IMR-90 (cell line): ENCODE results near the gene STXBP2.

Experiments
- BHLHE40 ChIP-seq: fragments of 150-350 bp; IDR thresholded peaks from 2 replicates; pipeline ENCODE4 v1.6.1; 2016; ENCODE audit warnings: mild to moderate bottlenecking, low read depth, low read length
- CEBPB ChIP-seq: IDR thresholded peaks from 2 replicates; pipeline ENCODE4 v1.6.1; 2012; ENCODE audit warnings: low read depth, low read length, improper control_type of control experiment
- CHD1 ChIP-seq: IDR thresholded peaks from 2 replicates; pipeline ENCODE4 v1.6.1; 2012; ENCODE audit warnings: low read depth, low read length, improper control_type of control experiment
- CTCF ChIP-seq: conservative IDR thresholded peaks from 2 replicates; pipeline ENCODE4 v1.5.1; 2012; ENCODE audit warnings: mild to moderate bottlenecking, low read depth, low read length, improper control_type of control experiment
- FOS ChIP-seq: fragments of 150-350 bp; IDR thresholded peaks from 2 replicates; pipeline ENCODE4 v1.6.1; 2016; ENCODE audit warnings: low read depth, low read length
- POLR2A ChIP-seq: IDR thresholded peaks from 2 replicates; pipeline ENCODE4 v1.6.1; 2012; ENCODE audit warnings: mild to moderate bottlenecking, low read depth, low read length
- RAD21 ChIP-seq: IDR thresholded peaks from 2 replicates; pipeline ENCODE4 v1.6.1; 2012; ENCODE audit warnings: low read length, improper control_type of control experiment
- TF ChIP-seq, protein P1 (sequence below): fragments of 150-350 bp; IDR thresholded peaks from 2 replicates; pipeline ENCODE4 v1.6.1; 2016; ENCODE audit warnings: low read depth, mild to moderate bottlenecking, low read length, moderate library complexity, borderline replicate concordance
- TF ChIP-seq, protein P2 (sequence below): fragments of 150-350 bp; IDR thresholded peaks from 2 replicates; pipeline ENCODE4 v1.6.1; 2017; ENCODE audit warnings: mild to moderate bottlenecking, antibody characterized with exemption, low read length, low read depth

DNA sequence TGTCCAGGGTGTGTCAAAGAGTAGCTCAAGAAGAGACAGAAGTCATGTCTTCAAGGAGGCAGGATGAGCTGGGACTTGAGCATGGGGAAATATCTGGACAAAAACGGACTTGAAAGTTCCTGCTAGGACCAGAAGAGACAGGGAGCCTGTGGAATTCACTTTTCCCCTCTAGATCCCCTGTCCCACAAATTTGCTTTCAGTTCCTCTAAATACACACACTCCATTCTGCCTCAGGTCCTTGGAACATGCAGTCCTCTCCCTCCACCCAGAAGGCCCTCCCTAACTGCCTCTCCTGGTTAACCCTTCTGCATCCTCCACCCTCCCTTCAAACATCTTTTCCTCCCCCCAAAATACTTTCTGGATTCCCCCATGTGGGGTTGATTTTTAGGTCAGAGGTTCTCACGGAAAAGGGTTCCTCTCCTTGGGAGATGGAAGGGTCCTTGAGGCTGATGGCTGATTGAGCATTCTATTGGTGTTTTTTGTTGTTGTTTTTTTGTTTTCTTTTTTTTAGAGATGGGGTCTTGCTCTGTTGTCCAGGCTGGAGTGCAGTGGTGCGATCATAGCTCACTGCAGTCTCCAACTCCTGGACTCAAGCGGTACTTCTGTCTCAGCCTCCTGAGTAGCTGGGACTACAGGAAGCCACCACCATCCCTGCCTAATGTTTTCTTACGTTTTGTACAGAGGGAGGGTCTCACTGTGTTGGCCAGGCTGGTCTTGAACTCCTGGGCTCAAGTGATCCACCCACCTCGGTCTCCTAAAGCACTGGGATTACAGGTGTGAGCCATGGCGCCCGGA, 25.0 kb downstream of the STXBP2 start:
- TF ChIP-seq CTCF (no peak), RAD21 (no peak), POLR2A (no peak), FOS (no peak), CEBPB (no peak), BHLHE40 (no peak), CHD1 (no peak)
- TF ChIP-seq, protein P1, sequence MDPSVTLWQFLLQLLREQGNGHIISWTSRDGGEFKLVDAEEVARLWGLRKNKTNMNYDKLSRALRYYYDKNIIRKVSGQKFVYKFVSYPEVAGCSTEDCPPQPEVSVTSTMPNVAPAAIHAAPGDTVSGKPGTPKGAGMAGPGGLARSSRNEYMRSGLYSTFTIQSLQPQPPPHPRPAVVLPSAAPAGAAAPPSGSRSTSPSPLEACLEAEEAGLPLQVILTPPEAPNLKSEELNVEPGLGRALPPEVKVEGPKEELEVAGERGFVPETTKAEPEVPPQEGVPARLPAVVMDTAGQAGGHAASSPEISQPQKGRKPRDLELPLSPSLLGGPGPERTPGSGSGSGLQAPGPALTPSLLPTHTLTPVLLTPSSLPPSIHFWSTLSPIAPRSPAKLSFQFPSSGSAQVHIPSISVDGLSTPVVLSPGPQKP: no peak
- TF ChIP-seq, protein P2, sequence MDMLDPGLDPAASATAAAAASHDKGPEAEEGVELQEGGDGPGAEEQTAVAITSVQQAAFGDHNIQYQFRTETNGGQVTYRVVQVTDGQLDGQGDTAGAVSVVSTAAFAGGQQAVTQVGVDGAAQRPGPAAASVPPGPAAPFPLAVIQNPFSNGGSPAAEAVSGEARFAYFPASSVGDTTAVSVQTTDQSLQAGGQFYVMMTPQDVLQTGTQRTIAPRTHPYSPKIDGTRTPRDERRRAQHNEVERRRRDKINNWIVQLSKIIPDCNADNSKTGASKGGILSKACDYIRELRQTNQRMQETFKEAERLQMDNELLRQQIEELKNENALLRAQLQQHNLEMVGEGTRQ: no peak
